ENCODE results near the gene PRKCB.

The PRKCB gene

DNA sequence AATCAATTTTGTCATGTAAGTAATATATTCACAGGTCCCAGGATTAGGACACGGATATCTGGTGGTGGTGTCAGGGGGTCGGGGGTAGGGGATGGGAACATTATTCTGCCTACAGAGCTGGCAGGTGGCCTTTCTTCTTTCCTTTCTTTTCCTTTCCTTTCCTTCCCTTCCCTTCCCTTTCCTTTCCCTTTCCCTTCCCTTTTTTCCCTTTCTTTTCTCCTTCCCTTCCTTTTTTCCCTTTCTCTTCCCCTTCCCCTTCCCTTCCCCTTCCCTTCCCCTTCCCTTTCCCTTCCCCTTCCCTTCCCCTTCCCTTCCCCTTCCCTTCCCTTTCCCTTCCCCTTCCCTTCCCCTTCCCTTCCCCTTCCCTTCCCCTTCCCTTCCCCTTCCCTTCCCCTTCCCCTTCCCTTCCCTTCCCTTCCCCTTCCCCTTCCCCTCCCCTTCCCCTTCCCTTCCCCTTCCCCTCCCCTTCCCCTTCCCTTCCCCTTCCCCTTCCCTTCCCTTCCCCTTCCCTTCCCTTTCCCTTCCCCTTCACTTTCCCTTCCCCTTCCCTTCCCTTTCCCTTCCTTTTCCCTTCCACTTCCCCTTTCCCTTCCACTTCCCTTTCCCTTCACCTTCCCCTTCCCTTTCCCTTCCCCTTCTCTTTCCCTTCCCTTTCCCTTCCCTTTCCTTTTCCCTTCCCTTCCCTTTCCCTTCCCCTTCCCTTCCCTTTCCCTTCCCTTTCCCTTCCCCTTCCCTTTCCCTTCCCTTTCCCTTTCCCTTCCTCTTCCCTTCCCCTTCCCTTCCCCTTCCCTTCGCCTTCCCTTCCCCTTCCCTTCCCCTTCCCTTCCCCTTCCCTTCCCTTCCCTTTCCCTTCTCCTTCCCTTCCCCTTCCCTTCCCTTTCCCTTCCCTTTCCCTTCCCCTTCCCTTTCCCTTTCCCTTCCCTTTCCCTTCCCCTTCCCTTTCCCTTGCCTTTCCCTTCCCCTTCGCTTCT, 145.9 kb downstream of the PRKCB start:
- in situ Hi-C loops (cut with HindIII; ENCODE audit: low pct_unique_long_range_greater_than_20kb, low sequenced_read_pairs) = no loop called here
- no peak for TF ChIP-seq JUND (IDR thresholded peaks at IDR 0.05; ENCODE audit: low read depth)
- no peak for DNase-seq (ENCODE audit: low read depth in 1 of 2, low spot score in 1 of 2)

DNA sequence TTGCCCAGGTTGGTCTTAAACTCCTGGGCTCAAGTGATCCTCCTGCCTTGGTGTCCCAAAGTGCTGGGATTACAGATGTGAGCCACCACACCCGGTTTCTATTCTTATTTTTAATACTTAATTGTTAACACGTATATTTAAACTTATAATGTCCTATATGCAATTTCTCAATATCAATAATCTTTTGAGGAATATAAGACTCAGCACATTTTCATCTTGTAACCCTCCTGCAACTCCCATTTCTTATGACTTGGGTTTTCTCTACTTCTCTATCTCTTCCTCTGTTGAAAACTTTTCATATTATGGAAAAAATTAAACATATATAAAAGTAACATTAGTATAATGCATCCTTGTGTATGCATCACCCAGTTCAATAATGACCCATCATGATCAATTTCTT, 150.7 kb downstream of the PRKCB start:
- TF ChIP-seq JUND (IDR thresholded peaks at IDR 0.05; ENCODE audit: low read depth) = no peak
- no peak for DNase-seq (ENCODE audit: low read depth in 1 of 2, low spot score in 1 of 2)
- in situ Hi-C loops (cut with HindIII; ENCODE audit: low pct_unique_long_range_greater_than_20kb, low sequenced_read_pairs) = no loop called here

DNA sequence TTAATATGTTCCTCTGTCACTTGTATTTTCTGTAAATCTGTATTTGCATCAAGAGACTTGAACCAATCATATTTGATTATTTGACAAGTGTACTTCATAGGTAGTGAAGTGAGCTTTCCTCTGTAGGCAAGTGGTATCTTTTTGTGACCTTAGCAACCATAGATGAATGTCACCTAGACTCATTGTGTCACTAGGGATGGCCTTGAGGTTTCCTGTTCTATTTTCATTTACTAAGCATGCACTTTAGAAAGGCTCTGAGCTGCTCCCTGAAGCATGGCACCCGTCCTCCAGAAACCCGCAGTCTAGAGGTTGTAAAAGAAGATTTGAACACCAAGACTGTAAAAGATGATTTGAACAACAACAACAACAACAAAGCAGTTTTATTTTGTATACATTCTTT, 151.7 kb downstream of the PRKCB start:
- in situ Hi-C loops (cut with HindIII; ENCODE audit: low pct_unique_long_range_greater_than_20kb, low sequenced_read_pairs) = no loop called here
- TF ChIP-seq JUND (IDR thresholded peaks at IDR 0.05; ENCODE audit: low read depth) = no peak
- no peak for DNase-seq (ENCODE audit: low read depth in 1 of 2, low spot score in 1 of 2)

DNA sequence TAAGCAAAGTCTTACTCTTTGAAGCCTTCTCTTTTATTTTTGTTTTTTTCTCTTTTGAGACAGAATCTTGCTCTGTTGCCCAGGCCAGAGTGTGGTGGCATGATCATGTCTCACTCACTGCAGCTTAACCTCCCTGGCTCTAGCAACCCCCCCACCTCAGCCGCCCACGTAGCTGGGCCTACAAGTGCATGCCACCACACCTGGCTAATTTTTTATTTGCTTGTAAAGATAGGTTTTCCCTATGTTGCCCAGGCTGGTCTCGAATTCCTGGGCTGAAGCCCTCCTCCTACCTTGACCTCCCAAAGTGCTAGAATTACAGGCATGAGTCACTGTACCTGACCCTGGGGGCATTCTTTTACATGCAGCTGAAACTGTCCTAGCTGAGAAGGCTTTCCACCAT, 154.7 kb downstream of the PRKCB start:
- DNase-seq (ENCODE audit: low read depth in 1 of 2, low spot score in 1 of 2) = no peak
- TF ChIP-seq JUND (IDR thresholded peaks at IDR 0.05; ENCODE audit: low read depth) = no peak
- in situ Hi-C loops (cut with HindIII; ENCODE audit: low pct_unique_long_range_greater_than_20kb, low sequenced_read_pairs) = no loop called here

DNA sequence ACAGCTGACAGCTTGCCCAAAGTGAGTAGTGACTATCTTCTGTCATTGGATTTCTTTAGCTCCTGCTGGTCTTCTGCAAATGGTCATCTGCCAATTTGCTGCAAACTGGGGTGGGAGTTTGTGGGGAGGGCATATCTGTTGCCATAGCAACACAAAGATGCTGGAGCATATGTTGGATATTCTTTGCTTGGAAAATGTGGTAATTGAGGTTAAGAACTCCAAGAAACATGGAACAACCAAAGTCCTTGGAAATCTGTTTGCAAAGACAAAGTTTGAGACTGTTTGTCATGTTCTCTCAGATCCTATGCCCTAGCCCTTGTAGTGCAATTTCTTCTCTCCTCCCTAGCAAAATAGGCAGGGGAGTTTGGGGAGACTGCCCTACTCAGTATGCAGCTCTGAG, 155.3 kb downstream of the PRKCB start:
- no peak for DNase-seq (ENCODE audit: low read depth in 1 of 2, low spot score in 1 of 2)
- in situ Hi-C loops (cut with HindIII; ENCODE audit: low pct_unique_long_range_greater_than_20kb, low sequenced_read_pairs) = no loop called here
- TF ChIP-seq JUND (IDR thresholded peaks at IDR 0.05; ENCODE audit: low read depth) = no peak

DNA sequence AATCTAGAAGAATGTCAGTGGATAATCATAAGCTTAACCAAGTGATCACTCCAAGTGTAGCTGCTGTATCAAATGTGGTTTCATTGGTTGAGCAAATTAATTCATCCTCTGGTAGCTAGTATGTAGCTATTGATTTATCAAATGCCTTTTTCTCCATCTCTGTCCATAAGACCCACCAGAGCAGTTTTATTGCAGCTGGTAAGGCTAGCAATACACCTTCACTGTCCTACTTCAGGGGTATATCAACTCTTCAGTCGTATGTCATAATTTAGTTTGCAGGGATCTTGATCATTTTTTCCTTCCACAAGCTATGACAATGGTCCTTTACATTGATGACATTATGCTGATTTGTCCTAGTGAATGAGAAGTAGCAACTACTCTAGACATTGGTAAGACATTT, 158.8 kb downstream of the PRKCB start:
- no peak for TF ChIP-seq JUND (IDR thresholded peaks at IDR 0.05; ENCODE audit: low read depth)
- in situ Hi-C loops (cut with HindIII; ENCODE audit: low pct_unique_long_range_greater_than_20kb, low sequenced_read_pairs) = no loop called here
- no peak for DNase-seq (ENCODE audit: low read depth in 1 of 2, low spot score in 1 of 2)

DNA sequence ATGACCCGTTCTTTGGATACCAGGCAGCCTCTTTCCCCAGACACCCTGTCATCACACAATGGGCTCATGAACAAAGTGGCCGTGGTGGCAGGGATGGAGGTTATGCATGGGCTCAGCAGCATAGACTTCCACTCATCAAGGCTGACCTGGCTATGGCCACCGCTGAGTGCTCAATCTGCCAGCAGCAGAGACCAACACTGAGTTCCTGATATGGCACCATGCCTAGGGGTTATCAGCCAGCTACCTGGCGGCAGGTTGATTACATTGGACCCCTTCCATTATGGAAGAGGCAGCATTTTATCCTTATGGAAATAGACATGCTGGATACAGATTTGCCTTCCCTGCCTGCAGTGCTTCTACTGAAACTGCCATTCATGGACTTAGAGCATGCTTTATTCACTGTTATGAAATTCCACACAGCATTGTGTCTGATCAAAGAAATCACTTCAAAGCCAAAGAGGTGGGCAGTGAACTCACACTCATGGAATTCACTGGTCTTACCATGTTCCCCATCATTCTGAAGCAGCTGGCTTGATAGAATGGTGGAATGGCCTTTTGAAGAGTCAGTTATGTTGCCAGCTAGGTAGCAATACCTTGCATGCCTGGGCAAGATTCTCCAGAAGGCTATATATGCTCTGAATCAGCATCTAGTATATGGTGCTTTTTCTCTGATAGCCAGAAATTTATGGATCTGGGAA, 160.6 kb downstream of the PRKCB start:
- in situ Hi-C loops (cut with HindIII; ENCODE audit: low pct_unique_long_range_greater_than_20kb, low sequenced_read_pairs) = no loop called here
- no peak for TF ChIP-seq JUND (IDR thresholded peaks at IDR 0.05; ENCODE audit: low read depth)
- no peak for DNase-seq (ENCODE audit: low read depth in 1 of 2, low spot score in 1 of 2)

DNA sequence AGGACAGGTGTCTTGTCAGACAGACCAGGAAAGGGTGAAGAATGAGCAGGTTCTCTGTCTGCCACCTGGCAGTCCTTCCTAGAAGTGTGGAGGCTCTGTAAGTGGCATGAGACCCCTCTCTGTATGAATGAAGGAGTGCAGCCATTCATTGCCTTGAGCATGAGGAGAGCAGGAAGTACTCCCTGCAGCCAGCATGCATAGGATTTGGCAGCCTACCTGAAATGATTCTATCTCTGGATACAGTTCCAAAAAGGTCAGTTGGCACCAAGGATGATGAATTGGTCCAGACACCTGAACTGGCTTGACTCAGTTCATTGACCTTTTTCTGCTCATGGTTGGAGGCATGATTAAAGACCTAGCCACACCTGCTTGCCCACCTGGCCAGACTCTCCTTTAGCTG, 163.0 kb downstream of the PRKCB start:
- DNase-seq (ENCODE audit: low read depth in 1 of 2, low spot score in 1 of 2) = no peak
- in situ Hi-C loops (cut with HindIII; ENCODE audit: low pct_unique_long_range_greater_than_20kb, low sequenced_read_pairs) = no loop called here

DNA sequence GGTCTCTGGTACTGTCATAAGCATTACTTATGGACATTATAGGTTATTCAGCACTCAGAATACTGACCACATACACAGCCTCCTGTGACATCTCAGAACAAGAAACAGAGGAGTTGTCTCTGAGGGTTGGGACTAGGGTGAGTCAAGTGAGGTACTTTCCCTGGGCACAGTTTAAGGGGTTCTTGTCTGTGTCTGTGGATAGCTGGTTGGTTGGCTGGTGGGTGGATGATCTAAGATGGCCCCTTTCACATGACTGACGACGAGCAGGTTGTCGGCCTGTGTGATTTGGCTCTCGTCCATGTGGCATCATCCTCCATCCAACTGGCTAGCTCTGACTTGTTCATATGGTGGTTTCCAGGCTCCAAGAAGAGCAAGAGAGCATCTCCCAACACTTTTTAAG, 163.9 kb downstream of the PRKCB start:
- TF ChIP-seq JUND (IDR thresholded peaks at IDR 0.05; ENCODE audit: low read depth) = no peak
- no peak for DNase-seq (ENCODE audit: low read depth in 1 of 2, low spot score in 1 of 2)
- in situ Hi-C loops (cut with HindIII; ENCODE audit: low pct_unique_long_range_greater_than_20kb, low sequenced_read_pairs) = no loop called here

More for the DNA sequence above, 163.0 kb downstream of the PRKCB start:
- TF ChIP-seq JUND (IDR thresholded peaks at IDR 0.05; ENCODE audit: low read depth) = no peak

DNA sequence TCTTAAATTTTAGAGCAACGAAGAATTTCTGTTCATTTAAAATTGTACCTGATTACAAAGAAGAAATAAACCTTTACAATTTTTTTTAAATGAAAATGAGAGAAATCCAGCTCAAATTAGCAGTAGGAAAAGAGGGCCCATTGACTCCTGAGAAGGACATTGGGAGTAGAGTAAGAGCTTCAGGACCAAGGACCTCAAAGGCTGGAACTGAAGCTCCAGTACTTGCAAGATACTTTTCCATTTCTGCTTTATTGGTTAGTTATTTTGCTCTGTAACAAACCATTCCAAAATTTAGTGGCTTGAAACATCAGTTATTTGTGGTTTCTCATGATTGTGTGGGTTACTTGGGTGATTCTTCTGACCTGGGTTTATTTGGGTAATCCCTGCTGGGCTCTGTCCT, 165.9 kb downstream of the PRKCB start:
- TF ChIP-seq JUND (IDR thresholded peaks at IDR 0.05; ENCODE audit: low read depth) = no peak
- in situ Hi-C loops (cut with HindIII; ENCODE audit: low pct_unique_long_range_greater_than_20kb, low sequenced_read_pairs) = no loop called here
- DNase-seq (ENCODE audit: low read depth in 1 of 2, low spot score in 1 of 2) = no peak

DNA sequence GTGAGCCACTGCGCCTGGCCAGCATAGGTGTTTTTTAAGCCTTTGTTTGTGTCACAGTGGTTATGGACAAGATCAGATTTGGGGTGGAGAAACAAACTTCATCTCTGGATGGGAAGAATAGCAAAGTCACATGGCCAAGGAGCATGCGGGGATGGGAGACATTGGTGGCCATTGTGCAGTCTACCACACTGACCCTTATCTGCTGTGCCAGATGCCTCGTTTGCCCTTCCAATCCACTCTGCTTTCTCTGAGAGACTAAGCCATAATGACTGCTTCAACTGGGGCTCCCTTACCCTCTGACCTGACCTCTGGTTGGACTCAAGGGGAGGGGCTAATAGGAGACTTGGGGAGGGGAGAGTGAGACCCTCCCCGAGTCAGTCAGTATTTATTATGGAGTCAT, 166.8 kb downstream of the PRKCB start:
- in situ Hi-C loops (cut with HindIII; ENCODE audit: low pct_unique_long_range_greater_than_20kb, low sequenced_read_pairs) = no loop called here
- no peak for TF ChIP-seq JUND (IDR thresholded peaks at IDR 0.05; ENCODE audit: low read depth)
- DNase-seq (ENCODE audit: low read depth in 1 of 2, low spot score in 1 of 2) = no peak

DNA sequence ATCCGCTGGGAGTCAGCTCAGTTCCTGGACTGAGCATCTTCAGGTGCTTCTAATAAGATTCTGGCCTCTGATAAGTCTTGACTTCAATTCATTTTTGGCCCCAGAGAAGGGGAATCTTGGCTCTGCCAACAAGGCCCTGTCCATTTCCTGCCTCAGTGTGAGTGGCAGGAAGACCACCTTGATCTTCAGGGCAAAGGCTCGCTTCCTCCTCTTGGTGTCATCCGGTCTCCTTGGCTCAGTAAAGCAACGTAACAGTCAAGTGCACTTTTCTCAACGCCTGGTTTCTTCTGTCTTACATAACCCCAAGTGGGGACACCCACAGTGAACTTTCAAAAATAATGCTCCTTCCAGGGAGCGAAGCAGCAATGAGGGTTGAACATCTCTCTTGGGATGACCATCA, 169.8 kb downstream of the PRKCB start:
- TF ChIP-seq JUND (IDR thresholded peaks at IDR 0.05; ENCODE audit: low read depth) = no peak
- in situ Hi-C loops (cut with HindIII; ENCODE audit: low pct_unique_long_range_greater_than_20kb, low sequenced_read_pairs) = no loop called here
- no peak for DNase-seq (ENCODE audit: low read depth in 1 of 2, low spot score in 1 of 2)

DNA sequence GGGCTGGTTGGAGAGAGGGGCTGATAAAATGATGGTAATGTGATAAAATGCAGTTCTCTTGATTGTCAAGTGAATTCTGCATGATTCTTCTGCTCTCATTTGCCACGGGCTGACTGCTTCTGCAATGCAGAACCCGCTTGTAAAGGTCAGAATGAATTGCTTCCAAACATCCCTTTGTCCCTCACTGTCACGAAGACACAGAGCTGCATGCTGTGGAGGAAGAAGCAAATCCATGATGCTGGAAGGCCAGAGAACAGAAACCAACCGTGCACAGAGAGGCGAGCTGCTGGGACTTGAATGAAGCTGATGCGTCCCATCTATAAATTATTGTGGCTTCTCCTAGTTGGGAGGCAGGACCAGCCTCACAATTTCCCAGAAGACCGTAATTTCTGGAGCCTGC, 171.6 kb downstream of the PRKCB start:
- no peak for DNase-seq (ENCODE audit: low read depth in 1 of 2, low spot score in 1 of 2)
- TF ChIP-seq JUND (IDR thresholded peaks at IDR 0.05; ENCODE audit: low read depth) = no peak
- in situ Hi-C loops (cut with HindIII; ENCODE audit: low pct_unique_long_range_greater_than_20kb, low sequenced_read_pairs) = no loop called here

Measured in T47D (cell line).